H1 (cell line): Measurements from ENCODE around the gene ENOX2. TPM values are rescaled to one million over a fixed set of nuclear protein-coding genes. Genes with fewer than 3 reads are reported as not detected.

ENCODE experiments used
- CTCF ChIA-PET: fragments of 300-600 bp; sonication (Branson Sonifier 250); formaldehyde crosslinking; loops from one replicate; lab custom pipeline; 2021; ENCODE audit not compliant: partially characterized antibody; lab: Charles Lee
- POLR2A ChIA-PET: fragments of 300-600 bp; sonication (Branson Sonifier 250); formaldehyde crosslinking; loops from one replicate; lab custom pipeline; 2021; ENCODE audit warnings: inconsistent platforms; ENCODE audit not compliant: partially characterized antibody; lab: Charles Lee
- DNase-seq, 2 experiments: peaks; one replicate each; pipeline versions ENCODE4 v3.0.0 to v3.0.0-alpha.2; 2010 to 2022; ENCODE audit warnings: low spot score in 2 of 2, low read depth in 1 of 2, mixed read lengths in 1 of 2
- FAIRE-seq: peaks from 2 replicates; lab custom pipeline; 2011; peaks lifted over from hg19 to GRCh38; lab: Jason Lieb, UNC
- H2AFZ ChIP-seq: 2 replicates; pipeline ENCODE4 v1.8.1; 2012; ENCODE audit warnings: low read length, inconsistent platforms
- H2AK5ac ChIP-seq: 2 replicates; pipeline ENCODE4 v1.6.1; 2013; ENCODE audit warnings: low read depth, low read length
- H2BK120ac ChIP-seq: replicated peaks from 2 replicates; pipeline ENCODE3; 2013; ENCODE audit warnings: low read depth, low read length, inconsistent platforms
- H2BK12ac ChIP-seq: 2 replicates; pipeline ENCODE4 v1.6.1; 2013; ENCODE audit warnings: low read depth, low read length
- H2BK15ac ChIP-seq: 2 replicates; pipeline ENCODE4 v1.6.1; 2013; ENCODE audit warnings: low read length
- H2BK20ac ChIP-seq: 2 replicates; pipeline ENCODE4 v1.6.1; 2013; ENCODE audit warnings: low read length
- H2BK5ac ChIP-seq: 2 replicates; pipeline ENCODE4 v1.6.1; 2013; ENCODE audit warnings: low read depth, low read length
- H3K14ac ChIP-seq: 2 replicates; pipeline ENCODE4 v1.6.1; 2013; ENCODE audit warnings: inconsistent platforms; ENCODE audit not compliant: insufficient read length
- H3K18ac ChIP-seq: 2 replicates; pipeline ENCODE4 v1.6.1; 2013; ENCODE audit warnings: low read length; ENCODE audit errors: extremely low read depth
- H3K23ac ChIP-seq: 2 replicates; pipeline ENCODE4 v1.6.1; 2013; ENCODE audit warnings: inconsistent platforms; ENCODE audit not compliant: insufficient read length
- H3K23me2 ChIP-seq: 2 replicates; pipeline ENCODE4 v1.6.1; 2013; ENCODE audit warnings: low read depth, low read length
- H3K27ac ChIP-seq: 2 replicates; pipeline ENCODE4 v1.6.1; 2011; ENCODE audit warnings: low read depth, low read length, inconsistent platforms
- H3K27me3 ChIP-seq, 4 experiments: replicated peaks in 1 of 4; 1 replicate in 1 of 4; 2 replicates in 3 of 4; pipeline versions ENCODE4 v1.6.1 to v1.8.1; 2011 to 2013; ENCODE audit warnings: low read length in 3 of 4, mild to moderate bottlenecking in 3 of 4, inconsistent platforms in 2 of 4, mixed read lengths in 2 of 4, moderate library complexity in 1 of 4; ENCODE audit not compliant: control insufficient read depth in 3 of 4, insufficient read depth in 3 of 4; ENCODE audit errors: extremely low read depth in 1 of 4
- H3K36me3 ChIP-seq, 4 experiments: 2 replicates each; pipeline versions ENCODE4 v1.6.1 to v1.8.1; 2011 to 2013; ENCODE audit warnings: mild to moderate bottlenecking in 4 of 4, low read length in 3 of 4, moderate library complexity in 2 of 4, control low read depth in 1 of 4, inconsistent platforms in 1 of 4; ENCODE audit not compliant: insufficient read depth in 4 of 4, control insufficient read depth in 2 of 4
- H3K4ac ChIP-seq: replicated peaks from 2 replicates; pipeline ENCODE3; 2013; ENCODE audit warnings: low read length, low read depth, mixed read lengths, inconsistent platforms; ENCODE audit not compliant: insufficient read length
- H3K4me1 ChIP-seq, 4 experiments: replicated peaks in 1 of 4; 1 replicate in 1 of 4; 2 replicates in 3 of 4; pipeline versions ENCODE4 v1.6.1 to v1.8.1; 2011 to 2013; ENCODE audit warnings: low read length in 3 of 4, inconsistent platforms in 2 of 4, mixed read lengths in 1 of 4; ENCODE audit not compliant: insufficient read depth in 4 of 4, control insufficient read depth in 3 of 4
- H3K4me2 ChIP-seq, 2 experiments: 2 replicates each; pipeline versions ENCODE4 v1.6.1 to v1.8.1; 2011 to 2013; ENCODE audit warnings: low read depth in 2 of 2, low read length in 2 of 2, control low read depth in 1 of 2, inconsistent platforms in 1 of 2, mild to moderate bottlenecking in 1 of 2; ENCODE audit not compliant: insufficient read depth in 1 of 2
- H3K4me3 ChIP-seq, 4 experiments: fragments of 200-600, 300-600 bp in 1 of 4; sonication (generic), shearing (Covaris generic), sonication (Bioruptor Twin) in 1 of 4; 2 replicates each; pipeline versions ENCODE4 v1.5.1 to v1.8.1; 2011 to 2016; ENCODE audit warnings: low read length in 4 of 4, low read depth in 3 of 4, control low read depth in 2 of 4, inconsistent platforms in 2 of 4, mild to moderate bottlenecking in 2 of 4, mixed read lengths in 1 of 4, moderate library complexity in 1 of 4; ENCODE audit not compliant: insufficient read depth in 2 of 4; ENCODE audit errors: extremely low read depth in 1 of 4
- H3K56ac ChIP-seq: replicated peaks from 2 replicates; pipeline ENCODE3; 2013; ENCODE audit warnings: low read depth, mild to moderate bottlenecking, mixed read lengths, low read length, inconsistent platforms; ENCODE audit not compliant: insufficient read length
- H3K79me1 ChIP-seq: 2 replicates; pipeline ENCODE4 v1.6.1; 2013; ENCODE audit warnings: low read depth, low read length, control low read depth
- H3K79me2 ChIP-seq, 2 experiments: 2 replicates each; pipeline versions ENCODE4 v1.6.1 to v1.8.1; 2012 to 2013; ENCODE audit warnings: low read length in 2 of 2, mild to moderate bottlenecking in 2 of 2, inconsistent platforms in 1 of 2; ENCODE audit not compliant: insufficient read depth in 2 of 2, control insufficient read depth in 1 of 2
- H3K9ac ChIP-seq, 4 experiments: replicated peaks in 1 of 4; 1 replicate in 1 of 4; 2 replicates in 3 of 4; pipeline versions ENCODE4 v1.6.1 to v1.8.1; 2011 to 2013; ENCODE audit warnings: low read depth in 3 of 4, low read length in 3 of 4, control low read depth in 2 of 4, mild to moderate bottlenecking in 2 of 4, moderate library complexity in 2 of 4, inconsistent platforms in 1 of 4; ENCODE audit errors: extremely low read depth in 1 of 4
- H3K9me3 ChIP-seq, 2 experiments: 2 replicates each; pipeline versions ENCODE4 v1.6.1 to v1.8.1; 2012 to 2013; ENCODE audit warnings: mild to moderate bottlenecking in 2 of 2, moderate library complexity in 2 of 2, control low read depth in 1 of 2, inconsistent platforms in 1 of 2, low read depth in 1 of 2, low read length in 1 of 2, mixed read lengths in 1 of 2; ENCODE audit not compliant: insufficient read depth in 2 of 2
- H4K20me1 ChIP-seq, 2 experiments: replicated peaks in 1 of 2; 2 replicates each; pipeline versions ENCODE3 to v1.8.1; 2011 to 2013; ENCODE audit warnings: inconsistent platforms in 2 of 2, low read length in 2 of 2, mild to moderate bottlenecking in 1 of 2; ENCODE audit not compliant: insufficient read depth in 2 of 2, control insufficient read depth in 1 of 2
- H4K5ac ChIP-seq: 2 replicates; pipeline ENCODE4 v1.6.1; 2013; ENCODE audit warnings: low read length, low read depth, mixed read lengths, inconsistent platforms; ENCODE audit not compliant: insufficient read length
- H4K8ac ChIP-seq: 2 replicates; pipeline ENCODE4 v1.8.0; 2013; ENCODE audit warnings: mild to moderate bottlenecking, moderate library complexity, low read length, inconsistent platforms; ENCODE audit not compliant: insufficient read depth; ENCODE audit errors: extremely low read depth
- H4K91ac ChIP-seq: replicated peaks from 2 replicates; pipeline ENCODE3; 2013; ENCODE audit warnings: low read length, mixed read lengths, inconsistent platforms; ENCODE audit not compliant: insufficient read length
- BRCA1 ChIP-seq: IDR thresholded peaks from 2 replicates; pipeline ENCODE4 v1.6.1; 2012; ENCODE audit warnings: low read depth, low read length, improper control_type of control experiment
- SAP30 ChIP-seq: fragments of 300-600 bp; sonication (generic); IDR thresholded peaks from 2 replicates; pipeline ENCODE4 v1.7.1; 2012; ENCODE audit warnings: low read length, moderate library complexity, mild to moderate bottlenecking, inconsistent platforms; ENCODE audit not compliant: insufficient read depth, insufficient replicate concordance
- WGBS, 2 experiments: shearing (Covaris generic) in 1 of 2; methylation state at CpG; one replicate each; pipeline versions ENCODE4 v1.1.6 to v1.1.7; 2013 to 2015; ENCODE audit warnings: low lambda C conversion rate in 2 of 2, mixed read lengths in 2 of 2, inconsistent platforms in 1 of 2, low coverage in 1 of 2, missing lambda C conversion rate in 1 of 2; ENCODE audit not compliant: insufficient replicate concordance in 2 of 2, insufficient coverage in 1 of 2, insufficient read length in 1 of 2; ENCODE audit errors: extremely low coverage in 1 of 2, missing lambda C conversion rate in 1 of 2; 5-methylcytosine and 5-hydroxymethylcytosine counted together
- polyA plus RNA-seq, 7 experiments: library from polyadenylated mRNA; depleted of rRNA in 3 of 7; stranded (reverse) in 5 of 7; unstranded in 2 of 7; fragments of >200 nt in 5 of 7; fragments of 200-250 nt in 2 of 7; gene quantifications; 1 replicate in 5 of 7; 2 replicates in 1 of 7; 4 replicates in 1 of 7; pipeline versions ENCODE4 v1.2.1 to v1.2.3, GENCODE V29; 2011 to 2013; ENCODE audit warnings: missing spikeins in 2 of 7, mixed read lengths in 2 of 7
- total RNA-seq: library from RNA; stranded (reverse); fragmentation: NEBNext Ultra II Directional; extraction: Animal tissue kit (Norgen Biotek cat#: 25700); gene quantifications from 2 replicates; pipeline ENCODE4 v1.2.1, GENCODE V29; 2021
- TF ChIP-seq, protein P1 (sequence below): IDR thresholded peaks from 2 replicates; pipeline ENCODE4 v1.6.1; 2012; ENCODE audit warnings: low read length, inconsistent platforms

The ENOX2 gene
- total and polyA plus RNA-seq, 2 of the 8 experiments (the other 6 are each of a cell fraction or from before 2014, with no cell fraction given): 4.5 to 12.3 TPM

GRCh38 chrX:130879869-130880268, 23.1 kb downstream of the ENOX2 start:
- Histone ChIP-seq H3K4me1 (no peaks in the 10 kb centered on the region; a peak in 1 of 7 replicates), H3K56ac (no peak overlapping the region), H2AFZ (no peak overlapping the region), H2BK20ac (no peak overlapping the region), H4K20me1 (no peaks in the 10 kb centered on the region), H3K23me2 (no peaks in the 10 kb centered on the region), H3K79me1 (no peaks in the 10 kb centered on the region), H3K9ac (no peak overlapping the region), H2BK120ac (no peak overlapping the region), H3K18ac (no peak overlapping the region), H4K91ac (no peak overlapping the region), H2BK15ac (no peak overlapping the region), H3K27ac (peak overlapping the region; percentile 45; the same call in 1 of the 2 replicates), H2BK5ac (no peak overlapping the region), H3K79me2 (no peaks in the 10 kb centered on the region), H3K36me3 (no peaks in the 10 kb centered on the region), H2BK12ac (no peak overlapping the region), H3K9me3 (no peaks in the 10 kb centered on the region), H3K27me3 (no peaks in the 10 kb centered on the region), H3K23ac (no peak overlapping the region), H3K4me2 (peak overlapping the region in 1 of 2 experiments; percentile 21; a peak in 2 of 4 replicates), H3K4me3 (no peak overlapping the region), H4K8ac (no peak overlapping the region), H2AK5ac (no peak overlapping the region), H3K14ac (no peak overlapping the region), H4K5ac (no peak overlapping the region), H3K4ac (no peak overlapping the region)
- FAIRE-seq (no peak), DNase-seq (no peak)
- CTCF ChIA-PET: interaction anchor here (0.8 to 1.1 kb wide), 2 partner anchors 37 to 192 kb away, joined by 3 read pairs; no protein-coding TSS in a partner anchor
- TF ChIP-seq SAP30 (no peak), BRCA1 (no peak)
- TF ChIP-seq, protein P1, sequence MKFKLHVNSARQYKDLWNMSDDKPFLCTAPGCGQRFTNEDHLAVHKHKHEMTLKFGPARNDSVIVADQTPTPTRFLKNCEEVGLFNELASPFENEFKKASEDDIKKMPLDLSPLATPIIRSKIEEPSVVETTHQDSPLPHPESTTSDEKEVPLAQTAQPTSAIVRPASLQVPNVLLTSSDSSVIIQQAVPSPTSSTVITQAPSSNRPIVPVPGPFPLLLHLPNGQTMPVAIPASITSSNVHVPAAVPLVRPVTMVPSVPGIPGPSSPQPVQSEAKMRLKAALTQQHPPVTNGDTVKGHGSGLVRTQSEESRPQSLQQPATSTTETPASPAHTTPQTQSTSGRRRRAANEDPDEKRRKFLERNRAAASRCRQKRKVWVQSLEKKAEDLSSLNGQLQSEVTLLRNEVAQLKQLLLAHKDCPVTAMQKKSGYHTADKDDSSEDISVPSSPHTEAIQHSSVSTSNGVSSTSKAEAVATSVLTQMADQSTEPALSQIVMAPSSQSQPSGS: no peak
- POLR2A ChIA-PET: no interaction called here
- WGBS, 2 experiments: 43% methylated on average over 2 of the region's 2 CpGs; no CpG with 5 or more reads in 1 of the 2 experiments
